NCI-H1092 treated with DMSO at 0.1 percent for 48 hours (cell line): ENCODE results near the gene MAU2.
"Not testable (repeated sequence)": the region's sequence is repeated elsewhere in the genome, so short reads cannot be mapped to it uniquely, and the experiment has no call there.

ENCODE experiments used
- DNase-seq: peaks from one replicate; lab custom pipeline; 2025; lab: John Stamatoyannopoulos, UW

MAU2 gene

DNA sequence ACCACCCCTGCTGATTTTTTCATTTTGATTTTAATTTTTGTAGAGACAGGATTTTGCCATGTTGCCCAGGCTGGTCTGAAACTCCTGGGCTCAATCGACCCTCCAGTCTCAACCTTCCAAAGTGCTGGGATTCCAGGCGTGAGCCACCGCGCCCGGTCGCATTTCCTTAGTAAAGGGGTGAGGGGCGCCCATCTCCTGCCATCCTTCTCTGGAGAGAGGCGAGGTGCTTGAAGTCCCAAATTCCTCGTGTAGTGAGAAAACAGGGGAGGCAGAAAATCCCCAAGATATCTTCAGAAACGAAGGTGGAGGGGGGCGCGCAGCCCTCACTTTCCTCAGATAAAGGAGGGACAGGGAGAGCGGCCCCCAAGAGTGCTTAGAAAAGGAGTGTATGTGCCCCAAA, 63.9 kb downstream of the MAU2 start:
- no peak for DNase-seq

DNA sequence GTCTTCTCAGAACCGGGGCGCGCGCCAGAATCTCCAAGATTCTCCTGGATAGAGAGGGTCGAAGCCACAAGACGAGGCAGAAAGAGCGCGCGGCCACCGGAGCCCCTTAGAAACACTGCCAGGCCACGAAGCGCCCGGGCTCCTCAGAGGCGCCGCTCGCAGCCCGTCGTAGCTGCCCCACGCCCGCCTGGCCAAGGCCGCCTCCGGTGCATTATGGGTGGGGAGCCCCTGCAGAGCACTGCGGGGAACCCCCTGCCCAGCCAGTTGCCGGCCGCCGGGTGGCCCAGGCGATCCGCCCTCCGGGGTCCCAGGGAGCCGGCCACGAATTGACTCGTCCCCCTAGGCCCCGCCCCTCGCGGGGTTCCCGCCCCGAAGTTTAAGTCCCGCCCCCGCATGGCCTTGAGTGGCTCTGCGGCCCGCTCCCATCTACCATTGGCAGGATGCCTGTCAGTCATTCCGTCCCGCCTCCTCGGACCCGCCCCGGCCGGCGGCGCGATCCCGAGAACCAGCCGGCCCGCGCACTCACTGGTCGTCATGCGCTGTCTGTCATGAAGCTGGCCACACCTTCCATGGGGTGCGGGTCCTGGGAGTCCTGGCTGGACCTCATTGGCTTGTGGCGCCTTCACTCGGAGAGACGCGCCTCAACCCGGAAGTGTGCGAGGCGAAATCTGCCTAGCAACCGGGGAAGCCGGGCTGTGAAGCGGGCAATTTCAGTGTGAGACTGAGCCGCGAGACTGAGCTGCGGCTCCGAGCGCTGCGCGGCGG, 64.7 kb downstream of the MAU2 start:
- peak; percentile 97 for DNase-seq

DNA sequence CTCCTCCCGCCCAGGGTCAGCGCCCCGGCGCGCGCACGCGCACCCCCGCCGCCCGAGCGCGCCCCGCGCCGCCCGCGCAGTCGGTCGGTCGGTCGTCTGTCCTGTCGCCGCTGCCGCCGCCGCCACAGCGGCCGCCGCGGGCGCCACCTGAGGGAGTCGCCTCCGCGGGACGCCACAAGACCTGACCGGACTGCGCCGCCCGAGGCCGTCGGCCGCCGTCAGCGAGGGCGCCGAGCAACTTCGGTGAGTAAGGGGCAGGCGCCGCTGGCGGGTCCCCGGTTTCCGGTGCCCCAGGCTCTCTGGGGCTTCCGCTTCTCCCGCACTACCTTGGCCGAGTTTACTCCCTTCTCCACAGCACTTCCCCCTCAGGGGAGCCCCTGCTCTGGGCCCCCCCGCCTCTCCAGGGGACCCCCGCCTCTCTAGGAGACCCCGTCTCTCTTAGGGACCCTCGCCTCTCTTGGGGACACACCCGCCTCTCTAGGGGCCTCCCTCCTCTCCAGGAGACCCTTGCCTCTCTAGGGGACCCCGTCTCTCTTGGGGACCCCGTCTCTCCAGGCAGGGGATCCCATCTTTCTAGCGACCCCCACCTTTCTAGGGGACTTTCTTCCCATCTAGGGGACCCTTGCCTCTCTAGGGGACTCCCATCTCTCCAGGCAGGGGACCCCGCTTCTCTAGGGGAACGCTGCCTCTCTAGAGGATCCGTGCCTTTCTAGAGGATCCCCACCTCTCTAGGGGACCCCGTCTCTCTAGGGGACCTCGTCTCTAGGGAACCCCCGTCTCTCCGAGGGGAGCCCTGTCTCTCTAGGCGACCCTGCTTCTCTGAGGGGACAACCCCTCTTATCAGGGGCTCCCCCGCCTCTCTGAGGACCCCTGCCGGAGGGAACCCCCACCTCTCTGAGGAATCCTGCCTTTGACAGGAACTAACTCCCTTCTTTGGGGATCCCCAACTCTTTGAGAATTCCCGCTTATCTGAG, 65.6 kb downstream of the MAU2 start:
- DNase-seq = no peak

DNA sequence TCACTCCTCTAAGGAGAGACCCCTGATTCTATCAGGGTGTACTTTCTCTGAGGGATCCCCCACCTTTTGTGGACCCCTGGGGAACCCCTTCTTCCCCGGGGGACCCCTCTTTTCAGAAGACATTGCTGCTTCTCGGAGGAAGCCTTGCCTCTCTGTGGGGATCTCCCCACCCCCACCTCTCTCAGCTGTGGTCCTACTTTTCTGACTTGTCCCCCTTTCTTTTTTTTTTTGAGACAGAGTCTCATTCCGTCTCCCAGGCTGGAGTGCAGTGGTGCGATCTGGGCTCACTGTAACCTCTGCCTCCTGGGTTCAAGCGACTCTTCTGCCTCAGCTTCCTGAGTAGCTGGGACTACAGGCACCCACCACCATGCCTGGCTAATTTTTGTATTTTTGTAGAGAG, 66.5 kb downstream of the MAU2 start:
- no peak for DNase-seq

DNA sequence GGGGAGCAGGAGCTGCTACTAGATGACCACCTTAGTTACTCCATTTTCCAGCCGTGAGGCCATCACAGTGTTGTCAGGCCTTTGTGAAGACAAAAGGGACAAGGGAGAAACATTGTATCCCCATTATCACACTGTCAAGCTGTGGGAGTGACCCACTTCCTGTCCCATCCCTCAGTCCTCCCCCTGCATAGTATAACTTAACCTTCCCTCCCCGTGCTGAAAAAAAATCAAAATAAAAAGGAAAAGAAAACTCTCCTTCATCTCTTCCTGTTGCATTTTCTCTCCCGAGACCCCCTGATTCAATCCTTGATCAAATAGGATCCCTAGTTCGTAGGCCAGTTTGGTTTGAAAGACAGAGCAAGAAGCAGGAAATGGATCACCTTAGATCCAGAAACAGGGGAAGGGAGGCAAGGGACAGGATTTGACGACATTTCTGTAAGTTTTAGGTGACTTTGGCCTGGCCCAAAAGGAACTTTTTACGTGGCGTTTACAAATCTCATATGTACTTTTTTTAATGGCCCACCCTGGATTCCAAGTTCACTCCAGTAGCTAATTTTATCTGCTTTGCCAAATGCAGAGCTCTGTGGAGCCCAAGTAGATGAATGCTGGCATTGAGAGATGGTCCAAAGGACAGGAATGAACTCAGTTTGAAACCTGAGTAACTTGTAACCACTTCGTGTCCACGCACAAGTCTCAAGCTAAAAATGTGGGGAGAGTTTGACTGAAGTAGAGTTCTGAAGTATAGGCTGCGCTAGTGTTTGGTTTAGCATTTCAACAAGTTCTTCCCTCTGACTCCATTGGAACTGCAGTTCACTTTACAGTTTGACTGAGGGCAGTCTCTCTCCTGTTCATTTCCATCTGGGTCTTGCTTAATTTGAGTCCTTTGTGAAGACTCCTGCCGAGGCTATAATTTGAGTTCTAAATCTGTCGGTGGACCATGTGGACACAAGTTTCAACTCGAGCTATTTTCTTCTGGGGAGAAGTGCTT, 68.2 kb downstream of the MAU2 start:
- no peak for DNase-seq

DNA sequence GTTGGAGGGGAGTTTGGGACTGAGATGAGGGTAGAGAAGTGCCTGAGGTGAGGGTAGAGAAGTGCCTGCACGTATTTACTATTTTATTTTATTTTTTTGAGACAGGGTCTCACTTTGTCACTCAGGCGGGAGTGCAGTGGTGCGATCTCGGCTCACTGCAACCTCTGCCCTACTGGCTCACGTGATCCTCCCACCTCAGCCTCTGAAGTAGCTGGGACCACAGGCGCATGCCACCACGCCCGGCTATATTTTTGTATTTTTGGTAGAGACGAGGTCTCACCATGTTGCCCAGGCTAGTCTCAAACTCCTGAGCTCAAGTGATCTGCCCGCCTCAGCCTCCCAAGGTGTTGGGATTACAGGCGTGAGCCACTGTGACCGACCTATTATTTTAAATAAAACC, 69.1 kb downstream of the MAU2 start:
- DNase-seq = not testable (repeated sequence)

DNA sequence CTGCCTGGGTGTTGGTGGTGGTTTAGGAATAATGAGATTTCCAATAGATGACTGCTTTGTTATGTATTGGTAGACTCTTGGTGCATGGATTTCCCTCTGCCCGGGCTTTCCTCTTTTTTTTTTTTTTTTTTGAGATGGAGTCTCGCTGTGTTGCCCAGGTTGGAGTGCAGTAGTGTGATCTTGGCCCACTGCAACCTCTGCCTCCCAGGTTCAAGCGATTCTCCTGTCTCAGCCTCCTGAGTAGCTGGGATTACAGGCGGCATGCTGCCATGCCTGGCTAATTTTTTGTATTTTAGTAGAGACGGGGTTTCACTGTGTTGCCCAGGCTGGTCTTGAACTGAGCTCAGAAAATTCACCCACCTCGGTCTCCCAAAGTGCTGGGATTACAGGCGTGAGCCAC, 73.7 kb downstream of the MAU2 start:
- not testable (repeated sequence) for DNase-seq

DNA sequence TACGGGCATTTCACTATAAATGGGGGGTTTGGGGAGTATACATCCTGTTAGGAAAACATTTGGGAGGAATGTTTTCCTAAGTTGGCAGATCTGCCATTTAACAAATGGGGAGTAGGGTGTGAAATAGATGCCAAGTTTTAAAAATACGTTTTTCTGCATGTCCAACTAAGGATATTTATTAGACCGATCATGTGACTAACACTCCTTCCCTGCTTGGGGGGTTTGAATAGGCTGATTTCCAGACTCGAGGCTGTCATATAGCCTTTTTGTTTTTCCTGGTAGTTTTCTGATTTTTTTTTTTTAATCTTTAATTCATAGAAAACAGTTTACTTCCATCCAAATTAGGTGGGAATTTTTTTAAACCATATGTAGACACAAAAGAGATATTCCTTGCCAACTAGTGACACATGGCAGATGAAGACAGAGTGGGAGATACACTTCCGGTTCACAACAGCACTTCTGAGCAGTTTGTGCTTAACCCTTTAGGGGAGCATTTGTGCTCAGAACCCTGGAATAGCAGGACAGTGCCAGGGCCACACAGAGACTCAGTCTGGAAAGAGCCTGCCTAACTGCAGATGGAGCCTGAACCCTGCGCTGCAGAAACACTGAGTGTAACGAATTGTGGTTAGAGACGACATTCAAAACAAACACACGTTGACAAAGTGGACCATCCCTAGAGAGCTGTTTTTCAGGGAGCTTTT, 79.3 kb downstream of the MAU2 start:
- DNase-seq = no peak

DNA sequence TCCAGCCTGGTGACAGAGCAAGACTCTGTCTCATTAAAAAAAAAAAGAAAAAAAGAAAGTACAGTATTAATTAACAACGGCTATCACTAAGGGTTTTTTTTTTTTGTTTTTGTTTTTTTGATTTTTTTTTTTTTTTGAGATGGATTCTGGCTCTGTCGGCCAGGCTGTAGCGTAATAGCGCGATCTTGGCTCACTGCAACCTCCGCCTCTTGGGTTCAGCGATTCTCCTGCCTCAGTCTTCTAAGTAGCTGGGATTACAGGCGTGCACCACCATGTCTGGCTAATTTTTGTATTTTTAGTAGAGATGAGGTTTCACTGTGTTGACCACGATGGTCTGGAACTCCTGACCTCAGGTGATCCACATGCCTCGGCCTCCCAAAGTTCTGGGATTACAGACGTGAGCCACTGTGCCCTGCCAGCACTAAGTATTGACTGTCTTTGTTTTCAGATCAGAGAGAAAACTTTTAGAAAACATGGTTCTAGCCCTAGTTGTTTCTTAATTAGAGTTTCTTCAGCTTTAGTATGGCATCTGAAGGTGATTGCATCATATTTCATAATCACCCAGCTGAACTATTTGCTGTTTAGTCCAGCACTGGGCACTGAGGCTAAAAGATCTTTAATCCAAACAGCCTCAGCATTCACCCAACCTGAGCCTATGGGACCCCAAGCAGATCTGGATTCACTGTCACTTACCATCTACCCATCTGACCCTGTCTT, 82.2 kb downstream of the MAU2 start:
- no peak for DNase-seq

DNA sequence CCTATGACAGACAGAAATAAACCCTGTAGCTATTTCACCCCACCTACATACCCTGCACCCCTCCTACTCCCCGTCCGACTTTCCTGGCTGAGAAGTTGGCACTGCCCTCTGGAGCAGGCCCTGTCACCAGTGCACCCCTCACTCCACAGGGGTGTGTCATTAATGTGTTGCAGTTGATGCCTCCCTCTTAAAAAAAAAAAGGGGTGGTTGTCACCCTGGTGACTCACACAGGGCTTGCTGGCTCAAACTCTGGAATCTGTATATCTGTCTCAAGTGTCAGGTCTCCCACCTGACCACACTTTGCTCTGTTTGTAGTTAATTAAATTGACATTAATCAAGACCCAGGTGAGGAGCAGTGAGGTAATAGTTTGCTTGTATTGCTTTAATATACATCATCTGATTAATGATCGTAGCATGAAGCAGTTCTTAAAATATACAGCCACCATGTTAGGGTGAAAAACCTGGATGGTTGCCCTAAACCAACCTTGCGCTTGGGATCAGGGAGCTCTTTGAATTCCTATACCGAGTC, 82.8 kb downstream of the MAU2 start:
- DNase-seq = no peak

DNA sequence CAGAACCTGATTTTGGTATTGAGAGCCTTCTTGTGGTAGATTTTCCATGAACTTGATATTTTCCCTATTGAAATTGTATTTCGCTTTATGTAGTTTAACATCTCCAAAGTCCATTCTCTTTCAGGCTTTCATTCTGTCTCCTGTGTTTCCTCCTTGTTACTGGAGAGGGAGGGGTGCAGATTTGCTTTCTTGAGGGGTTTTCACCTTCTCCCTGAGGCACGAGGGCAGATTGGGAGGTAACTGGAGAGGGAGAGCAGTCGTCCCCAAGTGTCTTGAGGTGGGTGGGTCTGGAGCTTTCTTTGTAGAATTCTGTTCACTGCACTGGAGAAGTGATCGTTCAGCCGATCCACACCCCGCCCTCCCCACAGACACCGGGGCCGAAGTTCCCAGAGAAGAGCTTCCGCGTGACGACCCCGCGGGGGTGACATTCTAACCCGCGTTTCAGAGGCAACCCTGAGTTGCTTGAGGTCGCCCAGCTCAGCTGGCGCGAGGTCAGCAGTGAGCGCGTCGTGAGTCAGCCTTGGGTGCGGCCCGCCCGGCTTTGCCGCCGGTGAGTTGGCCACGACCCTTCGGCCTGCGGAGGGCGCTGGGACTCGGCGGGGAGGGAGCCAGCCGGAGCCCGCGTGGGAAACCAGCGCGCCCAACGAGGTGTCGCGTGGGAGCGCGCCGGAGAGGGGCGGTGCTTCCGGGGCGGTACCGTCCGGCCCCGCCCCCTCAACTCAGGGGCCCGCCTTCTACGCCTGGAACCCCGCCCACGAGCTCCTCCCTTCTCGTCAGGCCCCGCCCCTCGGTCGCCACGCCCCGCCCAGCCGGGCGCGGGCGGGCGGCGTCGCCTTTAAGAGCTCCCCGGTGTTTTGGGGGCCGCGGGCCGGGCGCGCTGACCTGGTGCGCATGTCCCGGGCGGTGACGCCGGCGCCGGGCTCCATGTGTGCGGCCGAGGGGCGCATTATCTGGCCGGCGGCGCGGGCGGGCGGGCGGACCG, 84.5 kb downstream of the MAU2 start, which contains the start of gene GATAD2A:
Gene GATAD2A (plus strand): TSS at position 797 of the 982 bp plus-strand sequence. CDS start 59,671 bp downstream, outside the sequence.
- DNase-seq = peak; percentile 71

DNA sequence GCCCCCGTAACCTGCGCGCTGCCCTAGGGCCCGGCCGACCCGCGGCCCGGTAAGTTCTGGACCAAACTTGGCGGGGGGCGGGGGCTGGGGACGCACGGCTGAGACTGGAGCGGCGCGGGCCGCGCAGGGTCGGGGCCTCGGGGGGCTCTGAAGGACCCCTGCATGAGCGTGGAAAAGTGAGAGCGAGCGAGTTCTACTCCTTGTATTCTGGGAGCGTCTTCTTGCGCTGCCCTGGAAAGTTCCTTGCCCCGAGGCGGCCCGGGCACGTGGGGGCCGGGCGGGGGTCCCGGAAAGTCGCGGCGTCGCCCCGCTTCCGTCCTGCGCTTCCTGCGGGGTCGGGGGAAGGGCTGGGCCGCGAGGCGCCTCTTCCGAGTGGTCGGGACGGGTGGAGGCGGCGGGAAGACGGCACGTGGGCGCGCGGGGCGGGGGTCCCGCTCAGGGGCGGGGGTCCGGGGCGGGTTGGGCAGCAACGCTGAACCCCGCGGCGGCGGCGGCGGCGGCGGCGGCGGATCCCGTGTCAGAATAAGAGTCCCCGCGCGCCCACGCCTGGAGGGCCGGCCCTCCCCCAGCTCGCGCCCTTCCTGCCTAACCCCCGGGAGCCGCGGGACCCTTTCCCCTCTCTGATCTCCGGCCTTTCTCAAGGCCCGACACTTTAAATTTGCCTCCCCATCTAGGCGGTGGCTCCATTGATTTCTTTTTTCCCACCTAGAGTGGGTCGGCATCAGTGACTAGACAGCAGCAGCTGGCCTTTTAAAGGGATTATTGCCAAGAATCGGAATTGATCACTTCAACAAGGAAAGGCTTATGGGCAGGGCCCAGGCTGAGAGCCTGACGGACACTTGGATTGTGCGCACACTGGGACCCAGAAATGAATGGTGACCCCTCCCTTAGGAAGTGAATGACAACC, 85.6 kb downstream of the MAU2 start:
- DNase-seq = peak; percentile 10

DNA sequence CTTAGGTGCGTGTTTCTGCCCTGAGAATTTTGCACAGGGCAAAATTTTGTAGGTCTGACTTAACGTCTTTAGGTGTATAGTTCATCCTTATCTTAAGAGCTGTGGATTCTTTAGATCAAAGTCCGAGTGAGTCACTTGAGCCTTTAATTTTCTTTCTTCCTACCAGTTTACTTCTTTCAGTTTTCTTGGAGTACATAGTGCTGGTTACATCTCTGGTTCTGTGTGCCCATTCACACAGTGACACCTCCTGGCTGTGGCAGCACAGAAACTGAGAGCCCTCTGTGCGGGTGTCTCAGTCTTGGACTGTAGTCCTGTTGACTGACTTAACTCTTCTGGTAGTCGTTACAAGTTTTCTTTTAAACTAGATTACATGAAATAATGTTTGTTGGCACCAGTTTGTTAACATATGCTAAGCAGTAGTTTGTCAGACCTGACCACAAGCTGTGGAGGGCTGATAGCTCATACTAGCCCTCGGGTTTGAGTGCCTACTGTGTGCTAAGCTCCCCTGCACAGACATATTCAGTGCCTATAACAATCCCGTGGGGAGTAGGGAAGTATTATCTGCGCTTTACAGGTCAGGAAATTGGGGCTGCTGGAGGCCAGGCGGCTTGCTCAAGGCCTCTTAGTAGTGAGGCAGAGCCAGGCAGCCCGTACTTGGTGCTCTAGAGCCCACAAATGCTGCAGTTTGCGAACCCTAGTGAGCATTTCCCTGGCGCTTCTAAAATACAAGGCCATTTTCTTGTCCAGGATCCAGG, 86.4 kb downstream of the MAU2 start:
- no peak for DNase-seq

DNA sequence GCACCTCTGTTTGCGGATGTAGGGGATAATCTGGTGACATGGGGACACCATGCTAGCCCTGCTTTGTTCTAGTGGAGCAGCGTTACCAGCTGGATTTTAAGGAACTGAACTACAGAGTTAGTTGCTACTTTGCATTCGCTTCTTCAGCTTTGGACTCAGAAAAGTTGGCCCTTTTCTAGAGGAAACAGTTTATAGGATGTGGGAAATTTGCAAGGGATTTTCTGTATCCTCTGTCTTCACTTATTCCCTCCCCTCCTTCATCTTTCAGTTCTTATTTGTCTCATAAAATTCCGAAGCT, 87.0 kb downstream of the MAU2 start:
- DNase-seq = no peak
